ENCODE results near the gene CCDC86.

Gene CCDC86

GRCh38 chr11:60899046-60899936 is 57.4 kb downstream of the CCDC86 start:
- peak; percentile 60 for DNase-seq

- no peak for DNase-seq
Measured at GRCh38 chr11:60899977-60900376, 58.1 kb downstream of the CCDC86 start.

All from CD4-positive, alpha-beta T cell treated with Interleukin-12 subunit alpha and Interleukin-12 subunit beta, for 1 hour (primary cell).